Stimulated activated naive CD8-positive, alpha-beta T cell treated with anti-CD3 and anti-CD28 coated beads, Interleukin-15, Interleukin-2, amounts not matched to agents 100 ng/mL and 50 ng/mL, for 24 hours (primary cell): ENCODE results near the gene CLASRP.
A peak's percentile ranks its signal among the peaks of the same experiment; 100 is the strongest.

Source experiments
- H3K27ac Mint-ChIP-seq: one replicate; pipeline ENCODE4 v1.8.0; 2021; ENCODE audit warnings: mild to moderate bottlenecking, mixed read lengths
- H3K27me3 Mint-ChIP-seq: one replicate; pipeline ENCODE4 v1.8.0; 2021; ENCODE audit warnings: mixed read lengths
- H3K36me3 Mint-ChIP-seq: one replicate; pipeline ENCODE4 v1.8.0; 2021; ENCODE audit warnings: low read depth, mixed read lengths
- H3K4me1 Mint-ChIP-seq: one replicate; pipeline ENCODE4 v1.8.0; 2021; ENCODE audit warnings: low read depth, mixed read lengths
- H3K4me3 Mint-ChIP-seq: one replicate; pipeline ENCODE4 v1.8.0; 2021; ENCODE audit warnings: mild to moderate bottlenecking, mixed read lengths
- H3K9me3 Mint-ChIP-seq: one replicate; pipeline ENCODE4 v1.8.0; 2021; ENCODE audit warnings: mixed read lengths

Gene CLASRP

DNA sequence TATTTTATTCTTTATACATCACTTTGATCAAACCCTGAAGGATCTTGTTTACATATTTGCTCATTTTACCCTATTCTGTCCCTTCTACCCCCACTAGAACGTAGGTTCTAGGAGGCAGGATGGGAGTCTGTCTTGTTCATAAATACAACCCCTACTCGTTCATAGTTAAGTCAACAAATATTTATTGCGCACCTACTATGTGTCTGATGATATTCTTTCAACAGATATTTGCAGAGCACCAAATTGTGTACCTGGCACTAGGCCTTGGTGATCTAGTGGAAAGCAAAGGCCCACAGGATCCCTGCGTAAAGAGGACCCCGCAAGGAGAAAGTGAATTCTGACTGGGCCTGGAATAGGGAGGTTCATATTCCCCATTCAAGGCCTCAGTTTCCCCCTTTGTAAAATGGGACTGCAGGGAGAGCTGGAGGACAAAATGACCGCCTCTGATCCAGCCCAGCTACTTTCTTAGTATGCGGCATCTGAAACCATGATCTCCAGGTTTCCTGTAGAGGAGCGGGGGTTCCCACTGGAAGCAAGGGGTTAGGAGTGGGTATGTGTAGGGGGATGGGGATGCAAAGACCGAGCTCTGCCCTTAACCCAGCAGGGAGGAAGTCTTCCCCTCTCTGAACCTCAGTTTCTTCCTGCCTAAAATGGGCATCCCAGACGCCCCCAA is 39.7 kb downstream of the CLASRP start:
- Mint-ChIP-seq H3K4me3 (peak overlapping the region; percentile 99), H3K4me1 (peaks cover 53% of the 10 kb centered on the region), H3K36me3 (peaks cover 19% of the 10 kb centered on the region), H3K27me3 (no peaks in the 10 kb centered on the region), H3K27ac (peak overlapping the region; percentile 77), H3K9me3 (no peaks in the 10 kb centered on the region)

DNA sequence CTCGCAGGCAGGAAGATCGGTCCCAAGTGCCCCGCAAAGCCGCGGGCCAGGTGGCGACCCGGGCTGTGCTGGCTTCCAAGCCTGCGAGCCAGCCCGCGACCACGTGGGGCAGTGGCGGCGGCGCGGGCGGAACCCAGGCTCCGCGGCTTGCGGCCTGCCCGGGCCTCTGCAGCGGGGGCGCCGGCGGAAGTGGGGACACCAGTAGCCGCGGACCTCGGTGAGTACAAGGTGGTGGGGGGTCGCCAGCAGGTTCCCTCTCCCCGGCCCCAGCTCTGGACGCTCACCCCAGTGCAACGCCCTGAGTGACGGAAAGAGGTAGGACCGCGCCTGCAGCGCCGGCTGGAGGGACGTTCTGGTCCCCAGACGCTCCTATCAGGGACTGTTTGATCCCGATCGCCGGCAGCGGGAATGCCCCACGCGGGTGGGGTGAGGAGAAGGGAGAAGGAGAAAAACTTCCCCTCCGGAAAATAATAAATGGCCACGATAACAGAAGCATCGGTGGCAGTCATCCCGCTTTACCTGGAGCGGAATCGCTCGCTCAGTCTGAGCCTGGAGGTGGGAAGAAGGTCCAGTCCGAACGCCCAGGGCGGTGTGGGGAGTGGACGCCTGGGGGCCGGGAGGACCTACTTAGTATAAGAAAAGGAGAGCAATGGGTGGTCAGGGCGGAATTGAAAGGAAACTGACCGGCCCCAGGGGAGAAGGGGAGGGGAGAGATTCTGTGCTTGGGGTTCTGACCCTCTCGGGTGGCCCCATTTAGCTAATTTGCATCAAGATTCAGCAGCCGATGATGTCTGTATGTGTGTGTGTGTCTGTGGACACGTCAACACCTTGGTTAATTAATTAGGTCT is 40.4 kb downstream of the CLASRP start, which contains the start of gene GEMIN7:
Gene GEMIN7 (plus strand): TSS at position 198 of the 848 bp plus-strand sequence. CDS start 10,855 bp downstream, outside the sequence.
- peaks cover 19% of the 10 kb centered on the region for H3K36me3 Mint-ChIP-seq
- H3K4me1 Mint-ChIP-seq = peaks cover 53% of the 10 kb centered on the region
- peak within 1 kb of the TSS; percentile 99 for H3K4me3 Mint-ChIP-seq
- H3K27me3 Mint-ChIP-seq = no peaks in the 10 kb centered on the region
- H3K9me3 Mint-ChIP-seq = no peaks in the 10 kb centered on the region
- peak within 1 kb of the TSS; percentile 96 for H3K27ac Mint-ChIP-seq

GRCh38 chr19:45079911-45080370 is 41.1 kb downstream of the CLASRP start:
- Mint-ChIP-seq H3K9me3 (no peaks in the 10 kb centered on the region), H3K27ac (peak overlapping the region; percentile 96), H3K27me3 (no peaks in the 10 kb centered on the region), H3K36me3 (peaks cover 20% of the 10 kb centered on the region), H3K4me3 (peak overlapping the region; percentile 99), H3K4me1 (peaks cover 47% of the 10 kb centered on the region)

DNA sequence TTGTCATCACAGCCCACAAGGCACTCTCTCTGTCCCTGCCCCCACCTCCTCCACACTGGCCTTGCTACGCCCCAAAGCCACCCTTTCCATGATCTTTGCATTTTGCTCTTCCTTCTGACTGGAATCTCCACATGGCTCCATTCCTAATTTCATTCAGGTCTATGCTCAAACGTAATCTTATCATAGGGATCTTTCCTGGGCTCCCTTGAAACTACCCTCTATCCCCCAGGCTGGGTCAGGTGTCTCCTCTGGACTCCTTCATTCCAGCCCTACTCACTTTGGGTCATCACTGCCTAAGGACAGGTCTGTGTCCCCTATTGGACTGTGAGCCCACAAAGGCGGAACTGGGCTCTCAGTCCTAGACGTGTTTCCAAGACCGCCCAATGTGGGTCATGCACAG is 43.3 kb downstream of the CLASRP start:
- no peaks in the 10 kb centered on the region for H3K9me3 Mint-ChIP-seq
- H3K4me1 Mint-ChIP-seq = peaks cover 49% of the 10 kb centered on the region
- no peak overlapping the region for H3K27ac Mint-ChIP-seq
- no peaks in the 10 kb centered on the region for H3K27me3 Mint-ChIP-seq
- H3K4me3 Mint-ChIP-seq = peak overlapping the region; percentile 1
- H3K36me3 Mint-ChIP-seq = peaks cover 35% of the 10 kb centered on the region

GRCh38 chr19:45086480-45086879 is 47.6 kb downstream of the CLASRP start:
- Mint-ChIP-seq H3K9me3 (peaks cover 3% of the 10 kb centered on the region), H3K4me1 (peaks cover 35% of the 10 kb centered on the region), H3K27ac (peak overlapping the region; percentile 22), H3K27me3 (no peaks in the 10 kb centered on the region), H3K4me3 (no peak overlapping the region), H3K36me3 (peaks cover 59% of the 10 kb centered on the region)

DNA sequence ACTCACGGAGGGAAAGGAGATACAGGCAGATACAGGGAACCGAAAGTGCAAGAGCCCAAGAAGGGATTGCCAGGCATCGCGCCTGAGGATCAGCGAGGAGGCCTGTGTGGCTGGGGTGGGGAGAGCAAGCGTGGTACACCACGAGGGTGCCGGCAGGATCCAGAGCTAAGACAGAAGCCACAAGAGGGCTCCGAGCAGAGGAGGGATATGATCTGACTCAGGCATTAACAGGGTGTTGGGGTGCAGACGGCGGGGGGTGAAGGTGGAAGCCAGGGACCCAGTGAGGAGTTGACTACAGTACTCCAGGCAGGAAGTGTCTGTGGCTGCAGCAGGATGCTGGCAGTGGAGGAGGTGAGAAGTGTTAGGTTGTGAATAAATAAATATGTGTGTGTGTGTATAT is 48.7 kb downstream of the CLASRP start:
- Mint-ChIP-seq H3K27me3 (no peaks in the 10 kb centered on the region), H3K4me3 (peak overlapping the region; percentile 27), H3K36me3 (peaks cover 56% of the 10 kb centered on the region), H3K9me3 (peaks cover 3% of the 10 kb centered on the region), H3K27ac (peak overlapping the region; percentile 85), H3K4me1 (peaks cover 35% of the 10 kb centered on the region)

GRCh38 chr19:45090034-45090433 is 51.2 kb downstream of the CLASRP start:
- no peaks in the 10 kb centered on the region for H3K27me3 Mint-ChIP-seq
- H3K27ac Mint-ChIP-seq = no peak overlapping the region
- peaks cover 62% of the 10 kb centered on the region for H3K36me3 Mint-ChIP-seq
- no peak overlapping the region for H3K4me3 Mint-ChIP-seq
- peaks cover 57% of the 10 kb centered on the region for H3K4me1 Mint-ChIP-seq
- peaks cover 3% of the 10 kb centered on the region for H3K9me3 Mint-ChIP-seq

GRCh38 chr19:45090606-45091005 is 51.8 kb downstream of the CLASRP start:
- H3K36me3 Mint-ChIP-seq = peaks cover 57% of the 10 kb centered on the region
- peaks cover 3% of the 10 kb centered on the region for H3K9me3 Mint-ChIP-seq
- no peak overlapping the region for H3K27ac Mint-ChIP-seq
- H3K4me1 Mint-ChIP-seq = peaks cover 60% of the 10 kb centered on the region
- H3K4me3 Mint-ChIP-seq = no peak overlapping the region
- H3K27me3 Mint-ChIP-seq = no peaks in the 10 kb centered on the region

DNA sequence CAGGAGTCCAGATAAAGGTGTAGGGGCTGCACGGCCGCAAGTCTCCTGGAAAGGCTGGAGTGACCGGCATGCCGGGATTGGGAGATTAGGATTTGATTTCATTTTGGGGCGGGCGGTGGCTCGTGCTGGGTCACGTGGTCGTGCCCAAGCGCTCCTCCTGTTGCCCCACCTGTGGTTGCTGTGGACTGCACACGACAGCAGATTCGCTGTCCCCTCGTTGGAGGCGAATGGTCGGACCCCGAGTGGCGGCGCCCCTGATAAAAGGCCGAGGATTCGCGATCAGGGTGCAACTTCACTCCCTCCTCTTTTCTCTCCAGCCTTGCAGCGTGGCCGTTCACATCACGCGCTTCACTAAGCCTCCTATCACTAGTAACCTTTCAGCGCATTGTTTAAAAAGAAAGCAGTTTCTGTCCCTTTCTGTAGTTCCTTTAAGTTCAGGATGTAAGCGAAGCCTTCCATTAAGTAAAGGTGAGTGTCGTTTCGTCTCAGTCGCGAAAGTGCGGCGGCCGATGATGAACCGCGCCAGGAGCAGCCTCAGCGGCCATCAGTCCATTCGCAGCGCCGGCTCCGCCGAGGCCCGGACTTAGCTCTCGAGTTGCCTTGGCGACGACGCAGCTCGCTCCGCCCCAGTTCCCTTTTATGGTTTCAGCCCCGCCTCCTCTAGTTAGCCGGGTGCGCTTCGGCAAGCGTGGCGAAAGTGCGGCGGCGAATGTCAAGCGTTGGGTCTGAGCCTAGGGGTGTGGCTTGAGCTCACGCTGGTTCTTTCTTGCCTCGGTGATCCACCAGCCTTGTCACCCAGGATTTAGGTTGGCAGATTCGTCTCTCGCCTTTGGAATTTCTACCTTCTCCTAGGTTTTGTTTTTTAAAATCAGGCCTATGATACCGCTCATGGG is 52.4 kb downstream of the CLASRP start:
- H3K4me3 Mint-ChIP-seq = peak overlapping the region; percentile 94
- peaks cover 60% of the 10 kb centered on the region for H3K36me3 Mint-ChIP-seq
- peaks cover 3% of the 10 kb centered on the region for H3K9me3 Mint-ChIP-seq
- peak overlapping the region; percentile 92 for H3K27ac Mint-ChIP-seq
- no peaks in the 10 kb centered on the region for H3K27me3 Mint-ChIP-seq
- peaks cover 64% of the 10 kb centered on the region for H3K4me1 Mint-ChIP-seq

GRCh38 chr19:45092747-45093678 is 54.2 kb downstream of the CLASRP start, which contains the start of gene PPP1R37:
TSS of gene PPP1R37 (plus strand) at chr19:45093179. CDS start at chr19:45093326, 147 bp downstream.
- H3K4me3 Mint-ChIP-seq = peak within 1 kb of the TSS; percentile 94
- peak within 1 kb of the TSS; percentile 99 for H3K27ac Mint-ChIP-seq
- H3K9me3 Mint-ChIP-seq = peaks cover 3% of the 10 kb centered on the region
- peaks cover 51% of the 10 kb centered on the region for H3K36me3 Mint-ChIP-seq
- peaks cover 66% of the 10 kb centered on the region for H3K4me1 Mint-ChIP-seq
- no peaks in the 10 kb centered on the region for H3K27me3 Mint-ChIP-seq

- peak overlapping the region; percentile 94 for H3K4me3 Mint-ChIP-seq
Measured at GRCh38 chr19:45094137-45094536, 55.3 kb downstream of the CLASRP start.

DNA sequence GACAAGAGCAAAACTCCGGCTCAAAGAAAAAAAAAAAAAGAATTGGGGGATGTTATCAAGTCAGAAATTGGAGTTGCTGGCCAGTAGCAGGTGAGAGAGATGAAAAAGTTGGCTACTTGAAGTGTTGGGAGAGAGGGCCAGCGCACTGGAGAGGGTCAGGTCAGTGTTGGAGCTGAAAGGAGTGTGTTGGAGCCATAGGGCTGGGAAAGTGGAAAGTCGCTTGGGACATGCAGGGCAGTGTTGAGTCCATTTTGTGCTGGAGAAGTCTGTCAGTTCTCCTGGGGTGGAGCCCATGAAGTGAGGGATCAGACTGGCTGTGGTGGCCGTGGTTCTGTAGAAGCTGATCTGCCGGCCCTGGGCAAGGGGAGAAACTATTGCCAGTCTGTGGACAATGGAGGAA is 55.9 kb downstream of the CLASRP start:
- H3K9me3 Mint-ChIP-seq = peaks cover 3% of the 10 kb centered on the region
- no peaks in the 10 kb centered on the region for H3K27me3 Mint-ChIP-seq
- peaks cover 76% of the 10 kb centered on the region for H3K4me1 Mint-ChIP-seq
- peak overlapping the region; percentile 67 for H3K27ac Mint-ChIP-seq
- peak overlapping the region; percentile 94 for H3K4me3 Mint-ChIP-seq
- H3K36me3 Mint-ChIP-seq = peaks cover 47% of the 10 kb centered on the region

More at GRCh38 chr19:45094137-45094536, 55.3 kb downstream of the CLASRP start:
- Mint-ChIP-seq H3K4me1 (peaks cover 74% of the 10 kb centered on the region), H3K27ac (peak overlapping the region; percentile 89), H3K27me3 (no peaks in the 10 kb centered on the region), H3K36me3 (peaks cover 48% of the 10 kb centered on the region), H3K9me3 (peaks cover 3% of the 10 kb centered on the region)

GRCh38 chr19:45095496-45096413 is 56.9 kb downstream of the CLASRP start:
- H3K36me3 Mint-ChIP-seq = peaks cover 40% of the 10 kb centered on the region
- no peak overlapping the region for H3K4me3 Mint-ChIP-seq
- peaks cover 77% of the 10 kb centered on the region for H3K4me1 Mint-ChIP-seq
- H3K27me3 Mint-ChIP-seq = no peaks in the 10 kb centered on the region
- H3K27ac Mint-ChIP-seq = peak overlapping the region; percentile 80
- H3K9me3 Mint-ChIP-seq = peaks cover 3% of the 10 kb centered on the region
